ENCODE results near the gene GLYR1.

GLYR1 gene

GRCh38 chr16:4830408-4830807, 16.7 kb downstream of the GLYR1 start:
- Histone ChIP-seq H3K79me2 (ENCODE audit: control insufficient read depth, insufficient read depth, low read length, poor library complexity) (no peaks in the 10 kb centered on the region), H3K4ac (ENCODE audit: low read depth, low read length) (no peak overlapping the region), H4K12ac (ENCODE audit: low read depth, low read length) (no peak overlapping the region), H3K9me3 (ENCODE audit: insufficient read depth, low read depth, low read length) (no peaks in the 10 kb centered on the region), H3K9ac (ENCODE audit: low read length) (no peak overlapping the region), H3K4me1 (ENCODE audit: control insufficient read depth in 1 of 2, insufficient read depth in 2 of 2, low read length in 2 of 2) (peaks cover 4% of the 10 kb centered on the region in 2 experiments), H3K27ac (ENCODE audit: low read depth, low read length) (no peak overlapping the region), H2BK12ac (ENCODE audit: low read length) (no peak overlapping the region), H3K4me3 (ENCODE audit: low read depth, low read length) (no peak overlapping the region), H2BK5ac (ENCODE audit: low read depth, low read length, poor library complexity) (no peak overlapping the region), H2BK120ac (ENCODE audit: insufficient read depth, low read length, poor library complexity) (no peak overlapping the region), H2AFZ (ENCODE audit: insufficient read depth, low read length, poor library complexity) (no peak overlapping the region), H3K14ac (ENCODE audit: low read length) (no peak overlapping the region), H3K36me3 (ENCODE audit: control insufficient read depth in 1 of 2, insufficient read depth in 2 of 2, low read length in 2 of 2) (peaks cover 49 to 71% of the 10 kb centered on the region in 2 experiments), H3K79me1 (ENCODE audit: low read length) (no peaks in the 10 kb centered on the region), H4K8ac (ENCODE audit: low read depth, low read length) (no peak overlapping the region), H3K4me2 (ENCODE audit: low read length) (no peak overlapping the region), H3K27me3 (ENCODE audit: insufficient read depth, low read length) (no peaks in the 10 kb centered on the region), H4K91ac (ENCODE audit: low read depth, low read length) (no peak overlapping the region), H3K23ac (ENCODE audit: low read length) (no peak overlapping the region), H2AK5ac (ENCODE audit: low read length) (no peak overlapping the region), H3K18ac (ENCODE audit: low read length) (no peak overlapping the region)
- peak in 1 of 2 donors; percentile 8 for DNase-seq
- no CpG with 5 or more reads among the region's 7 CpGs for WGBS (ENCODE audit: extremely low coverage, insufficient coverage, insufficient read length)

GRCh38 chr16:4828567-4829321, 18.3 kb downstream of the GLYR1 start:
- H3K36me3 ChIP-seq (ENCODE audit: control insufficient read depth in 1 of 2, insufficient read depth in 2 of 2, low read length in 2 of 2), result peaks cover 48 to 77% of the 10 kb centered on the region in 2 experiments
- H4K91ac ChIP-seq (ENCODE audit: low read depth, low read length), result no peak overlapping the region
- H3K4ac ChIP-seq (ENCODE audit: low read depth, low read length), result no peak overlapping the region
- no peak overlapping the region for H2AK5ac ChIP-seq (ENCODE audit: low read length)
- H3K79me1 ChIP-seq (ENCODE audit: low read length), result no peaks in the 10 kb centered on the region
- H3K9ac ChIP-seq (ENCODE audit: low read length), result no peak overlapping the region
- no peak overlapping the region for H2AFZ ChIP-seq (ENCODE audit: insufficient read depth, low read length, poor library complexity)
- H2BK12ac ChIP-seq (ENCODE audit: low read length), result no peak overlapping the region
- no peak overlapping the region for H4K8ac ChIP-seq (ENCODE audit: low read depth, low read length)
- H4K12ac ChIP-seq (ENCODE audit: low read depth, low read length), result no peak overlapping the region
- H3K27me3 ChIP-seq (ENCODE audit: insufficient read depth, low read length), result no peaks in the 10 kb centered on the region
- H3K27ac ChIP-seq (ENCODE audit: low read depth, low read length), result no peak overlapping the region
- H3K9me3 ChIP-seq (ENCODE audit: insufficient read depth, low read depth, low read length), result no peaks in the 10 kb centered on the region
- no peak overlapping the region for H3K4me3 ChIP-seq (ENCODE audit: low read depth, low read length)
- H3K14ac ChIP-seq (ENCODE audit: low read length), result no peak overlapping the region
- peak overlapping the region; percentile 44 for H3K23ac ChIP-seq (ENCODE audit: low read length)
- peak; percentile 37 to 49 for DNase-seq
- no CpG with 5 or more reads among the region's 11 CpGs for WGBS (ENCODE audit: extremely low coverage, insufficient coverage, insufficient read length)
- no peaks in the 10 kb centered on the region for H3K79me2 ChIP-seq (ENCODE audit: control insufficient read depth, insufficient read depth, low read length, poor library complexity)
- H3K18ac ChIP-seq (ENCODE audit: low read length), result no peak overlapping the region
- H2BK120ac ChIP-seq (ENCODE audit: insufficient read depth, low read length, poor library complexity), result no peak overlapping the region
- H2BK5ac ChIP-seq (ENCODE audit: low read depth, low read length, poor library complexity), result no peak overlapping the region
- no peak overlapping the region for H3K4me2 ChIP-seq (ENCODE audit: low read length)
- H3K4me1 ChIP-seq (ENCODE audit: control insufficient read depth in 1 of 2, insufficient read depth in 2 of 2, low read length in 2 of 2), result peaks cover 4% of the 10 kb centered on the region in 2 experiments

GRCh38 chr16:4826980-4827379, 20.1 kb downstream of the GLYR1 start:
- no CpG with 5 or more reads among the region's 10 CpGs for WGBS (ENCODE audit: extremely low coverage, insufficient coverage, insufficient read length)
- Histone ChIP-seq H4K8ac (ENCODE audit: low read depth, low read length) (no peak overlapping the region), H2AK5ac (ENCODE audit: low read length) (no peak overlapping the region), H3K18ac (ENCODE audit: low read length) (no peak overlapping the region), H3K9ac (ENCODE audit: low read length) (no peak overlapping the region), H3K79me2 (ENCODE audit: control insufficient read depth, insufficient read depth, low read length, poor library complexity) (no peaks in the 10 kb centered on the region), H3K4me1 (ENCODE audit: control insufficient read depth in 1 of 2, insufficient read depth in 2 of 2, low read length in 2 of 2) (peaks cover 4% of the 10 kb centered on the region in 2 experiments), H2BK12ac (ENCODE audit: low read length) (no peak overlapping the region), H3K9me3 (ENCODE audit: insufficient read depth, low read depth, low read length) (no peaks in the 10 kb centered on the region), H2AFZ (ENCODE audit: insufficient read depth, low read length, poor library complexity) (no peak overlapping the region), H3K4me2 (ENCODE audit: low read length) (no peak overlapping the region), H3K4me3 (ENCODE audit: low read depth, low read length) (no peak overlapping the region), H3K4ac (ENCODE audit: low read depth, low read length) (no peak overlapping the region), H2BK120ac (ENCODE audit: insufficient read depth, low read length, poor library complexity) (no peak overlapping the region), H3K36me3 (ENCODE audit: control insufficient read depth in 1 of 2, insufficient read depth in 2 of 2, low read length in 2 of 2) (peaks cover 55 to 76% of the 10 kb centered on the region in 2 experiments), H3K27me3 (ENCODE audit: insufficient read depth, low read length) (no peaks in the 10 kb centered on the region), H3K79me1 (ENCODE audit: low read length) (no peaks in the 10 kb centered on the region), H3K27ac (ENCODE audit: low read depth, low read length) (no peak overlapping the region), H4K12ac (ENCODE audit: low read depth, low read length) (no peak overlapping the region), H2BK5ac (ENCODE audit: low read depth, low read length, poor library complexity) (no peak overlapping the region), H3K23ac (ENCODE audit: low read length) (no peak overlapping the region), H4K91ac (ENCODE audit: low read depth, low read length) (no peak overlapping the region), H3K14ac (ENCODE audit: low read length) (no peak overlapping the region)
- no peak for DNase-seq

- no peak overlapping the region for H3K4me2 ChIP-seq (ENCODE audit: low read length)
- H4K8ac ChIP-seq (ENCODE audit: low read depth, low read length), result no peak overlapping the region
- H3K4me1 ChIP-seq (ENCODE audit: control insufficient read depth in 1 of 2, insufficient read depth in 2 of 2, low read length in 2 of 2), result peaks cover 4% of the 10 kb centered on the region in 2 experiments
- H3K14ac ChIP-seq (ENCODE audit: low read length), result no peak overlapping the region
- no peak overlapping the region for H4K91ac ChIP-seq (ENCODE audit: low read depth, low read length)
- no peak overlapping the region for H2BK120ac ChIP-seq (ENCODE audit: insufficient read depth, low read length, poor library complexity)
- H3K4me3 ChIP-seq (ENCODE audit: low read depth, low read length), result no peak overlapping the region
- H3K27ac ChIP-seq (ENCODE audit: low read depth, low read length), result no peak overlapping the region
- no peak overlapping the region for H3K9ac ChIP-seq (ENCODE audit: low read length)
- no peak overlapping the region for H3K18ac ChIP-seq (ENCODE audit: low read length)
- H2BK12ac ChIP-seq (ENCODE audit: low read length), result no peak overlapping the region
- H2AK5ac ChIP-seq (ENCODE audit: low read length), result no peak overlapping the region
- no peaks in the 10 kb centered on the region for H3K79me1 ChIP-seq (ENCODE audit: low read length)
- no peak for DNase-seq
- no peak overlapping the region for H2AFZ ChIP-seq (ENCODE audit: insufficient read depth, low read length, poor library complexity)
- no peaks in the 10 kb centered on the region for H3K79me2 ChIP-seq (ENCODE audit: control insufficient read depth, insufficient read depth, low read length, poor library complexity)
- H3K9me3 ChIP-seq (ENCODE audit: insufficient read depth, low read depth, low read length), result no peaks in the 10 kb centered on the region
- no CpG with 5 or more reads among the region's 4 CpGs for WGBS (ENCODE audit: extremely low coverage, insufficient coverage, insufficient read length)
- no peak overlapping the region for H3K4ac ChIP-seq (ENCODE audit: low read depth, low read length)
- no peaks in the 10 kb centered on the region for H3K27me3 ChIP-seq (ENCODE audit: insufficient read depth, low read length)
- H4K12ac ChIP-seq (ENCODE audit: low read depth, low read length), result no peak overlapping the region
- H3K23ac ChIP-seq (ENCODE audit: low read length), result no peak overlapping the region
- H3K36me3 ChIP-seq (ENCODE audit: control insufficient read depth in 1 of 2, insufficient read depth in 2 of 2, low read length in 2 of 2), result peaks cover 54 to 75% of the 10 kb centered on the region in 2 experiments
- no peak overlapping the region for H2BK5ac ChIP-seq (ENCODE audit: low read depth, low read length, poor library complexity)
These were observed 20.6 kb downstream of the GLYR1 start for GRCh38 chr16:4826526-4826925.

Data from trophoblast cell (in vitro differentiated cells and primary cell).